CD4-positive, alpha-beta T cell (primary cell): ENCODE data around the gene SRD5A2. TPM values are rescaled to one million over a fixed set of nuclear protein-coding genes. Genes with fewer than 3 reads are reported as not detected.

Experiments used
- ATAC-seq: fragments of 200-7000 bp; cut with Tn5 transposase; one replicate; pipeline ENCODE4 v1.10.0; 2022; ENCODE audit warnings: mild to moderate bottlenecking; ENCODE audit not compliant: poor library complexity
- CTCF ChIA-PET: fragments of 350-600 bp; sonication (Branson Sonifier 250); formaldehyde crosslinking; loops from one replicate; lab custom pipeline; 2021; ENCODE audit warnings: antibody characterized with exemption, inconsistent platforms; lab: Charles Lee
- POLR2A ChIA-PET: fragments of 350-600 bp; sonication (Branson Sonifier 250); formaldehyde crosslinking; loops from one replicate; lab custom pipeline; 2021; ENCODE audit warnings: antibody characterized with exemption, inconsistent platforms; lab: Charles Lee
- DNase-seq, 14 experiments: peaks; one replicate each; pipeline ENCODE4 v3.0.0-alpha.2; 2013 to 2020; ENCODE audit warnings: mixed read lengths in 2 of 14
- H3K27ac ChIP-seq, 2 donors: one replicate each; pipeline versions ENCODE4 v1.5.1 to v1.7.0; 2013; ENCODE audit warnings: low read length in 2 of 2, low read depth in 1 of 2, mild to moderate bottlenecking in 1 of 2
- H3K27me3 ChIP-seq, 2 experiments: 1 replicate in 1 of 2; 2 replicates in 1 of 2; pipeline versions ENCODE4 v1.6.1 to v1.7.0; 2013; ENCODE audit warnings: low read length in 2 of 2, control low read depth in 1 of 2, mild to moderate bottlenecking in 1 of 2, moderate library complexity in 1 of 2; ENCODE audit not compliant: insufficient read depth in 2 of 2, control insufficient read depth in 1 of 2
- H3K36me3 ChIP-seq: one replicate; pipeline ENCODE4 v1.6.1; 2013; ENCODE audit warnings: low read length, control low read depth; ENCODE audit not compliant: insufficient read depth
- H3K4me1 ChIP-seq: one replicate; pipeline ENCODE4 v1.6.1; 2013; ENCODE audit warnings: low read length, control low read depth; ENCODE audit not compliant: insufficient read depth
- H3K4me3 ChIP-seq: one replicate; pipeline ENCODE4 v1.5.1; 2013; ENCODE audit warnings: mild to moderate bottlenecking, low read length, moderate library complexity
- H3K9me3 ChIP-seq, 2 experiments: 1 replicate in 1 of 2; 2 replicates in 1 of 2; pipeline versions ENCODE4 v1.6.1 to v1.7.0; 2013; ENCODE audit warnings: low read length in 2 of 2, mild to moderate bottlenecking in 2 of 2, control low read depth in 1 of 2, moderate library complexity in 1 of 2; ENCODE audit not compliant: control insufficient read depth in 1 of 2, insufficient read depth in 1 of 2
- H3K27ac Mint-ChIP-seq: one replicate; pipeline ENCODE4 v1.8.0; 2020; ENCODE audit warnings: mixed read lengths
- H3K27me3 Mint-ChIP-seq: one replicate; pipeline ENCODE4 v1.8.0; 2021; ENCODE audit warnings: mixed read lengths
- H3K36me3 Mint-ChIP-seq: one replicate; pipeline ENCODE4 v1.8.0; 2021; ENCODE audit warnings: low read depth, mixed read lengths
- H3K4me1 Mint-ChIP-seq: one replicate; pipeline ENCODE4 v1.8.0; 2021; ENCODE audit warnings: low read depth, mixed read lengths
- H3K4me3 Mint-ChIP-seq: one replicate; pipeline ENCODE4 v1.8.0; 2020; ENCODE audit warnings: mild to moderate bottlenecking, mixed read lengths
- H3K9me3 Mint-ChIP-seq: one replicate; pipeline ENCODE4 v1.8.0; 2020; ENCODE audit warnings: mixed read lengths
- CTCF ChIP-seq: fragments of 200-600 bp; IDR thresholded peaks from one replicate; pipeline ENCODE4 v1.8.0; 2022; ENCODE audit warnings: antibody characterized with exemption, mild to moderate bottlenecking
- intact Hi-C, 2 experiments: fragments of 100-400 bp; cut with DNase I in 1 of 2; cut with micrococcal nuclease in 1 of 2; formaldehyde crosslinking; loops; one replicate each; pipeline versions ENCODE4 v1.15.1 to v1.9.0; 2023 to 2025; cut with DNase I, micrococcal nuclease
- total RNA-seq, 174 experiments: library from RNA in 2 of 174; stranded (reverse) in 2 of 174; gene quantifications; one replicate each; pipeline ENCODE4 v1.2.3 and lab custom pipeline; 2021 to 2026

SRD5A2 gene
- total RNA-seq, 2 experiments from 2014 or later, result not detected

DNA sequence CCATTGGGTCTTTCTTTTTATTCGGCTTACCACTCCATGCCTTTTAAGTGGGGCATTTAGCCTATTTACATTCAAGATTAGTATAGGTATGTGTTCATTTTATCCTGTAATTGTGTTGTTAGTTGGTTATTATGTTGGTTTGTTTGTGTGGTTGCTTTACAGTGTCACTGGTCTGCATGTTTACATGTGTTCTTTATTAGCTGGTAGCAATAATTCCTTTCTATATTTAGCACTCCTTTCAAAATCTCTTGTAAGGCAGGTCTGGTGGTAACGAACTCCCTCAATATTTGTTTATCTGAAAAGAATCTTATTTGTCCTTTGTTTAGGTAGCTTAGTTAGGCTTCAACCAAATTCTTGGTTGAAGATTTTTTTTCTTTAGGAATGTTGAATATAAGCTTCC is 97.5 kb downstream of the SRD5A2 start:
- no peak overlapping the region for H3K4me3 Mint-ChIP-seq
- Histone ChIP-seq H3K4me3 (no peak overlapping the region), H3K4me1 (no peaks in the 10 kb centered on the region), H3K27me3 (peaks cover 0 to 9% of the 10 kb centered on the region in 2 experiments), H3K9me3 (no peaks in the 10 kb centered on the region), H3K27ac (no peak overlapping the region), H3K36me3 (no peaks in the 10 kb centered on the region)
- intact Hi-C loops, result no loop called here
- no peak for ATAC-seq
- POLR2A ChIA-PET, result no interaction called here
- no peaks in the 10 kb centered on the region for H3K4me1 Mint-ChIP-seq
- H3K27ac Mint-ChIP-seq, result no peak overlapping the region
- no peaks in the 10 kb centered on the region for H3K36me3 Mint-ChIP-seq
- H3K9me3 Mint-ChIP-seq, result no peaks in the 10 kb centered on the region
- peaks cover 24% of the 10 kb centered on the region for H3K27me3 Mint-ChIP-seq
- CTCF ChIA-PET, result no interaction called here
- TF ChIP-seq CTCF, result no peak
- no peak for DNase-seq

DNA sequence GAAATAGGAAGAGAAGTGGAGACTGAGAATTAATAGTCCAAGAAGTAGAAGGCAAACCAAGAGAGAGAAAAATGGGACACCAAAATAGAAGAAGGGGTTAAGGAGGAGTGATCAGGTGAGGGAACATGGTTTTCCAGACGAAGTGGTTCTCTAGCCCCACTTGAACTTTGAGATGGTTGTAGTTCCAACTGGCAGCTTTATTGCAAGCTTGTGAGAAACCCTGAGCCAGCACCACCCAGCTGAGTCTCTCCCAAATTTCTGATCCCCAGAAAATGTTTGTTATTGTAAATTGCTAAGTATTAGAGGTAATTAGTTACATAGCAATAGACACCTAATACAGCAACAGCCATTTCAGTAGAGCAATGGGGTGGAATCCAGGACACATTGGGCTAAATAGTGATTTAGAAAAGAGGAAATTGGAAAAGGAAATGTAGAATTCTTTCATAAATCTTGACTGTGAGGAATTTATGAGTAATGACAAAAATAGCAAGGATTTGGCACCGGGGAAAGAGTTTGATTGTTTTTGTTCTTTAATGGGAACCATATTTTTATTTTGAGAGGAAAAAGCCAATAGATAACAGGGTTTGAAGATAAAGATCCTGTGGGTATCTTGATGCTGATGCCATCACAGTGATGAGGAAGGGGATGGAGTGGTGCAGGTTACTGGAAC is 104.1 kb downstream of the SRD5A2 start:
- Histone ChIP-seq H3K4me3 (no peak overlapping the region), H3K4me1 (no peaks in the 10 kb centered on the region), H3K27ac (no peak overlapping the region), H3K36me3 (no peaks in the 10 kb centered on the region), H3K9me3 (no peaks in the 10 kb centered on the region), H3K27me3 (peaks cover 3 to 13% of the 10 kb centered on the region in 2 experiments)
- DNase-seq (no peak), ATAC-seq (no peak)
- Mint-ChIP-seq H3K4me1 (no peaks in the 10 kb centered on the region), H3K27me3 (peaks cover 16% of the 10 kb centered on the region), H3K36me3 (no peaks in the 10 kb centered on the region), H3K27ac (no peak overlapping the region), H3K4me3 (no peak overlapping the region), H3K9me3 (no peaks in the 10 kb centered on the region)
- intact Hi-C loops, result no loop called here
- TF ChIP-seq CTCF, result no peak
- ChIA-PET POLR2A (no interaction called here), CTCF (no interaction called here)

DNA sequence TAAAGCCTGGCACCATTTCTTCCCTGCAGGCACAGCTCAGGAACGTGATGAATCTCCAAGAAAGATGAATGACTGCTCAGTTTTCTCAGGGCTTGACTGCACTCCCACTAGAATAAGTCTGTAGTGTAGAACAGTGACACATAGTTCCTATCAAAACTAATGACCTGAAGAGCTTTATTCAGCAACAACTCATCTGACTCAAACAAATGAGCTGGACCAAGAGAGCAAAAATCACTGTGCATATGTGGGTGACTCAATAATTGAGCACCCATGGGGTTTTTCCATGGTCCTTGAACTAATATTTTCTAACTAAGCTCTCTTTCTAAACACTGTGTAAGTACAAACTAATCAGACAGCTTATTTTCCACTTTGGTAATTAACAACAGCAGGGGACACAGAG is 105.0 kb downstream of the SRD5A2 start:
- Histone ChIP-seq H3K9me3 (no peaks in the 10 kb centered on the region), H3K4me3 (no peak overlapping the region), H3K27ac (no peak overlapping the region), H3K27me3 (peaks cover 6 to 13% of the 10 kb centered on the region in 2 experiments), H3K4me1 (no peaks in the 10 kb centered on the region), H3K36me3 (no peaks in the 10 kb centered on the region)
- intact Hi-C loops, result no loop called here
- DNase-seq (no peak), ATAC-seq (no peak)
- CTCF ChIA-PET, result no interaction called here
- H3K36me3 Mint-ChIP-seq, result no peaks in the 10 kb centered on the region
- no peaks in the 10 kb centered on the region for H3K9me3 Mint-ChIP-seq
- H3K4me3 Mint-ChIP-seq, result no peak overlapping the region
- H3K27me3 Mint-ChIP-seq, result peaks cover 16% of the 10 kb centered on the region
- POLR2A ChIA-PET, result no interaction called here
- H3K4me1 Mint-ChIP-seq, result no peaks in the 10 kb centered on the region
- H3K27ac Mint-ChIP-seq, result no peak overlapping the region
- no peak for TF ChIP-seq CTCF
